Activated naive CD8-positive, alpha-beta T cell treated with anti-CD3 and anti-CD28 coated beads for 36 hours (primary cell): ENCODE data around the gene CD2BP2. TPM values are rescaled to one million over a fixed set of nuclear protein-coding genes. Genes with fewer than 3 reads are reported as not detected.
"Not testable (repeated sequence)": the region's sequence is repeated elsewhere in the genome, so short reads cannot be mapped to it uniquely, and the experiment has no call there.

Experiments used
- DNase-seq: peaks from one replicate; pipeline ENCODE4 v3.0.0; 2021
- H3K27ac Mint-ChIP-seq: one replicate; pipeline ENCODE4 v1.8.0; 2022; ENCODE audit warnings: mild to moderate bottlenecking, moderate library complexity, mixed read lengths
- H3K27me3 Mint-ChIP-seq: one replicate; pipeline ENCODE4 v1.8.0; 2022; ENCODE audit warnings: mild to moderate bottlenecking, mixed read lengths
- H3K36me3 Mint-ChIP-seq: one replicate; pipeline ENCODE4 v1.8.0; 2021; ENCODE audit warnings: mild to moderate bottlenecking, mixed read lengths
- H3K4me1 Mint-ChIP-seq: one replicate; pipeline ENCODE4 v1.8.0; 2021; ENCODE audit warnings: mixed read lengths
- H3K4me3 Mint-ChIP-seq: one replicate; pipeline ENCODE4 v1.8.0; 2022; ENCODE audit warnings: mild to moderate bottlenecking, moderate library complexity, mixed read lengths
- H3K9me3 Mint-ChIP-seq: one replicate; pipeline ENCODE4 v1.8.0; 2022; ENCODE audit warnings: mixed read lengths
- total RNA-seq, 2 experiments: library from RNA; stranded (reverse); gene quantifications; one replicate each; pipeline ENCODE4 v1.2.3, GENCODE V29; 2021

The CD2BP2 gene
- total RNA-seq, 2 experiments from 2014 or later: 60.7 to 66.8 TPM

GRCh38 chr16:30343491-30343820 is 11.7 kb downstream of the CD2BP2 start:
- not testable (repeated sequence) for H3K9me3 Mint-ChIP-seq, H3K27ac Mint-ChIP-seq, H3K36me3 Mint-ChIP-seq, H3K4me3 Mint-ChIP-seq, H3K27me3 Mint-ChIP-seq, DNase-seq, H3K4me1 Mint-ChIP-seq

- Mint-ChIP-seq H3K36me3 (no peaks in the 10 kb centered on the region), H3K4me1 (peaks cover 6% of the 10 kb centered on the region), H3K27ac (no peak overlapping the region), H3K27me3 (no peaks in the 10 kb centered on the region), H3K4me3 (no peak overlapping the region), H3K9me3 (no peaks in the 10 kb centered on the region)
- DNase-seq: no peak
These were observed 12.2 kb downstream of the CD2BP2 start for GRCh38 chr16:30342751-30343490.

- not testable (repeated sequence) for H3K27ac Mint-ChIP-seq, H3K9me3 Mint-ChIP-seq, H3K27me3 Mint-ChIP-seq, H3K4me3 Mint-ChIP-seq, H3K4me1 Mint-ChIP-seq, DNase-seq, H3K36me3 Mint-ChIP-seq
These were observed 13.1 kb downstream of the CD2BP2 start for GRCh38 chr16:30341971-30342370.

GRCh38 chr16:30340621-30341020 is 14.5 kb downstream of the CD2BP2 start:
- DNase-seq: no peak
- Mint-ChIP-seq H3K27ac (no peak overlapping the region), H3K4me1 (peaks cover 11% of the 10 kb centered on the region), H3K27me3 (no peaks in the 10 kb centered on the region), H3K36me3 (no peaks in the 10 kb centered on the region), H3K4me3 (no peak overlapping the region), H3K9me3 (no peaks in the 10 kb centered on the region)

GRCh38 chr16:30338715-30339114 is 16.4 kb downstream of the CD2BP2 start:
- H3K4me1 Mint-ChIP-seq: peaks cover 13% of the 10 kb centered on the region
- not testable (repeated sequence) for H3K27ac Mint-ChIP-seq, H3K27me3 Mint-ChIP-seq, H3K4me3 Mint-ChIP-seq, H3K36me3 Mint-ChIP-seq, H3K9me3 Mint-ChIP-seq, DNase-seq

- not testable (repeated sequence) for H3K27ac Mint-ChIP-seq, H3K9me3 Mint-ChIP-seq, H3K4me3 Mint-ChIP-seq, H3K27me3 Mint-ChIP-seq, DNase-seq, H3K36me3 Mint-ChIP-seq
- H3K4me1 Mint-ChIP-seq: peaks cover 13% of the 10 kb centered on the region
These were observed 17.1 kb downstream of the CD2BP2 start for GRCh38 chr16:30337964-30338357.

- no peaks in the 10 kb centered on the region for H3K9me3 Mint-ChIP-seq
- no peaks in the 10 kb centered on the region for H3K27me3 Mint-ChIP-seq
- peak overlapping the region; percentile 78 for H3K27ac Mint-ChIP-seq
- peaks cover 18% of the 10 kb centered on the region for H3K4me1 Mint-ChIP-seq
- peaks cover 1% of the 10 kb centered on the region for H3K36me3 Mint-ChIP-seq
- H3K4me3 Mint-ChIP-seq: peak overlapping the region; percentile 84
- DNase-seq: peak; percentile 39
These were observed 19.3 kb downstream of the CD2BP2 start for GRCh38 chr16:30335598-30336474.

GRCh38 chr16:30335028-30335597 is 20.0 kb downstream of the CD2BP2 start:
- DNase-seq: peak; percentile 87
- Mint-ChIP-seq H3K27ac (peak overlapping the region; percentile 80), H3K4me3 (peak overlapping the region; percentile 84), H3K4me1 (peaks cover 17% of the 10 kb centered on the region)
- H3K27me3 Mint-ChIP-seq, H3K9me3 Mint-ChIP-seq, H3K36me3 Mint-ChIP-seq: not testable (repeated sequence)

GRCh38 chr16:30334473-30334989 is 20.6 kb downstream of the CD2BP2 start:
- peak; percentile 89 for DNase-seq
- not testable (repeated sequence) for H3K27me3 Mint-ChIP-seq, H3K9me3 Mint-ChIP-seq, H3K36me3 Mint-ChIP-seq
- Mint-ChIP-seq H3K27ac (peak overlapping the region; percentile 91), H3K4me1 (peaks cover 17% of the 10 kb centered on the region), H3K4me3 (peak overlapping the region; percentile 96)

- H3K36me3 Mint-ChIP-seq, H3K4me3 Mint-ChIP-seq, H3K27ac Mint-ChIP-seq, H3K27me3 Mint-ChIP-seq, H3K9me3 Mint-ChIP-seq, DNase-seq: not testable (repeated sequence)
- H3K4me1 Mint-ChIP-seq: peaks cover 13% of the 10 kb centered on the region
These were observed 30.9 kb downstream of the CD2BP2 start for GRCh38 chr16:30324220-30324619.

- H3K4me1 Mint-ChIP-seq, H3K36me3 Mint-ChIP-seq, H3K27ac Mint-ChIP-seq, H3K4me3 Mint-ChIP-seq, H3K27me3 Mint-ChIP-seq, DNase-seq, H3K9me3 Mint-ChIP-seq: not testable (repeated sequence)
These were observed 36.5 kb downstream of the CD2BP2 start for GRCh38 chr16:30318647-30319046.

- not testable (repeated sequence) for H3K9me3 Mint-ChIP-seq, DNase-seq, H3K27me3 Mint-ChIP-seq, H3K4me3 Mint-ChIP-seq, H3K36me3 Mint-ChIP-seq, H3K27ac Mint-ChIP-seq
- peaks cover 20% of the 10 kb centered on the region for H3K4me1 Mint-ChIP-seq
These were observed 44.2 kb downstream of the CD2BP2 start for GRCh38 chr16:30310937-30311336.

- H3K9me3 Mint-ChIP-seq, H3K4me3 Mint-ChIP-seq, H3K27me3 Mint-ChIP-seq, DNase-seq, H3K36me3 Mint-ChIP-seq: not testable (repeated sequence)
- H3K4me1 Mint-ChIP-seq: peaks cover 19% of the 10 kb centered on the region
- peak overlapping the region; percentile 32 for H3K27ac Mint-ChIP-seq
These were observed 45.9 kb downstream of the CD2BP2 start for GRCh38 chr16:30309255-30309654.
